GM19238 (cell line): ENCODE results near the gene YPEL1.
"Not testable (repeated sequence)": the region's sequence is repeated elsewhere in the genome, so short reads cannot be mapped to it uniquely, and the experiment has no call there.

Experiments
- DNase-seq: peaks from one replicate; pipeline ENCODE4 v3.0.0; 2011; ENCODE audit warnings: low spot score; ENCODE audit not compliant: insufficient read length

YPEL1 gene

GRCh38 chr22:21684492-21685163, 51.0 kb downstream of the YPEL1 start:
- DNase-seq = no peak

DNA sequence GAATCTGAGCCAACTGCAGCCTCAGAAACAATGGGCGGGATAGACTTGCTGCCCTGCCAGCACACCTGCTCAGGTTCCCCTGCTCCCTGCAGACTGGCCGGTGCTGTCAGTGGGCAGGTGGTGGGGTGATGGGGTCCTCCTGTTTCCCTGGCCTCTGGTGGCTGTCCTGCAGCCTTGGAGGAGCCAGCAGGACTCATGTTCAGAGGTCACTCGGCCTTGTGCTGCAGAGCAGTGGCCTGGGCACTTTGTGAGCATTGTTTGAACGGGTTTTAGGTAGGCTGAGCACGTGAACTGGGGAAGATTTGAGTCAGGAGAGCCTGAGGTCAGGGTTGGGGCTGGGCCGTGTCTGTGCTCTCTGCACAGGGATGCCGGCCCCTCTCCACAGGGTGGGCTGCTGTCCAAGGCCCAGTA, 52.2 kb downstream of the YPEL1 start:
- no peak for DNase-seq

GRCh38 chr22:21682385-21683175, 53.0 kb downstream of the YPEL1 start:
- no peak for DNase-seq

GRCh38 chr22:21681566-21682370, 53.8 kb downstream of the YPEL1 start:
- DNase-seq = no peak

DNA sequence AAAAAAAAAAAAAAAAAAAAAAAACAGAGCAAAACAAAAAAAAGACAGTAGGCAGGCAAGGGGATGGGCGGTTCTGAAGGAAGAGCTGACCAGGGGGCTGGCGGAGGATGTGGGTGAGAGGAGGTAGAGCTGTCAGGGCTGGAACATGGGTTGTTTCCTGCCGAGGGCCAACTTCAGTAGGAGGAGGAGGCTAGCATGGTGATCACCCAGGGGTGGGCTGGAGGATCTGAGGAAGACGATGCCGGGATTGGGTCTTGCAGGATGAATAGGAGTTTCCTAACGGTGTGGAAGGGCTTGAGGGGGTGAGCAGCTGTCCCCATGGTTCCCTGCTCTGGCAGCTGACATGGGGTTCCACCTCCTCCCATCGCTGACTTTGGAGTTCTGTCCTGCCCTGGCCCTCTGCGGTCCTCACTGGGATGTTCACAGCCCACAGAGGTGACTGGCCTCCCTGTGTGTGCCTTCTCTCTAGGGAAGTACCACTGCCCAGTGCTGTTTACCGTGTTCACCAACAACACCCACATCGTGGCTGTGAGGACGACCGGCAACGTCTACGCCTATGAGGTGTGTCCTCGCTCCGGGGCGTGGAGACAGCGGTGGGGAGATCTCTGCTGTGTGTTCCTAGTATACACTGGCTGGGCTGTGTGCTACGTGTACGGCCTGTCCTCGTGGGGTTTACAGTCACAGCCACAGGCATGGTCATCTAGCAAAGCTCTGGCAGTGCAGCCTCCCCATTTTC, 54.6 kb downstream of the YPEL1 start:
- no peak for DNase-seq

DNA sequence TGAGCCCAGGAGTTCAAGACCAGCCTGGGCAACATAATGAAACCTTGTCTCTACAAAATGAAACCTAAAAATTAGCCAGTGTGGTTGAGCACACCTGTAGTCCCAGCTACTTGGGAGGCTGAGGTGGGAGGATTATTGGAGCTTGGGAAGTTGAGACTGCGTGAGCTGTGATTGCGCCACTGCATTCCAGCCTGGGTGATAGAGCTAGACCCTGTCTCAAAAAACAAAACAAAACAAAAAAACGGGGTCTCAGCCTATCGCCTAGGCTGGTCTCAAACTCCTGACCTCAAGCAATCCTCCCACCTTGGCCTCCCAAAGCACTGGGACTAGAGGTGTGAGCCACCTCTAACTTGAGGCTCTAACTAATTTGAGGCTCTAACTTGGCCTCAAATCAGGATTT, 56.2 kb downstream of the YPEL1 start:
- DNase-seq = no peak

- not testable (repeated sequence) for DNase-seq
These were observed 56.8 kb downstream of the YPEL1 start for GRCh38 chr22:21678842-21679241.

DNA sequence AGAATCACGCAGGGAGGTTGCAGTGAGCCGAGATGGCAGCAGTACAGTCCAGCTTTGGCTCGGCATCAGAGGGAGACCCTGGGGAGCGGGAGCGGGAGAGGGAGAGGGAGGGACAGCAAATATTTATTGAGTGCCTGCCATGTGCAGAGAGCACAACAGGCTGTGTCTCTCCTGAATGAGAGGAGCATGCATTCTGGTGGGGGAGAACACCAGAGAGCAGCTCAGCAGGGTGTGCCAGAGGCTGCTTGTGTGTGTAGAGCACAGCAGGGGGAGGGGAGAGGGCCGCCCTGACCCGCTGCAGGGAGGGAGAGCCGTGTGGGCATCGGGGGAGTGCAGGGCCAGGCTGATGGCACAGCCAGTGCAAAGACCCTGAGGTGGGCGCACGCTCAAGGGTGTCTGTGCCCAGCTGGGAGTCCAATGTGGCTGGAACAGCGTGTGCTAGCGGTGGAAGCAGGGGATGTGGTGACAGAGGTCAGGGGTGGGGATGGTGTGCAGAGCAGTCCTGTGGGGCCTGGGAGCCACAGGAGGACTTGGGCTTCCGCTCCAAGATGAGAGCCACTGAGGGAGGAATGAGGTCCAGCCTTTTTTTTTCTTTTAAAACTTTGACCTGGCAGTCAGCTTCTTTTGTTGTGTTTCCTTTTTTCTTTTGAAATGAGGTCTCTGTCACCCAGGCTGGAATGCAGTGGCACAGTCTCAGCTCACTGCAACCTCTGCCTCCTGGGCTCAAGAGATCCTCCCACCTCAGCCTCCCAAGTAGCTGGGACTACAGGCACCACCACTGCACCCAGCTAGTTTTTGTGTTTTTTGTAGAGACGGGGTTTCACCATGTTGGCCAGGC, 57.8 kb downstream of the YPEL1 start:
- DNase-seq = no peak

- DNase-seq = no peak
These were observed 60.9 kb downstream of the YPEL1 start for GRCh38 chr22:21674638-21675245.

DNA sequence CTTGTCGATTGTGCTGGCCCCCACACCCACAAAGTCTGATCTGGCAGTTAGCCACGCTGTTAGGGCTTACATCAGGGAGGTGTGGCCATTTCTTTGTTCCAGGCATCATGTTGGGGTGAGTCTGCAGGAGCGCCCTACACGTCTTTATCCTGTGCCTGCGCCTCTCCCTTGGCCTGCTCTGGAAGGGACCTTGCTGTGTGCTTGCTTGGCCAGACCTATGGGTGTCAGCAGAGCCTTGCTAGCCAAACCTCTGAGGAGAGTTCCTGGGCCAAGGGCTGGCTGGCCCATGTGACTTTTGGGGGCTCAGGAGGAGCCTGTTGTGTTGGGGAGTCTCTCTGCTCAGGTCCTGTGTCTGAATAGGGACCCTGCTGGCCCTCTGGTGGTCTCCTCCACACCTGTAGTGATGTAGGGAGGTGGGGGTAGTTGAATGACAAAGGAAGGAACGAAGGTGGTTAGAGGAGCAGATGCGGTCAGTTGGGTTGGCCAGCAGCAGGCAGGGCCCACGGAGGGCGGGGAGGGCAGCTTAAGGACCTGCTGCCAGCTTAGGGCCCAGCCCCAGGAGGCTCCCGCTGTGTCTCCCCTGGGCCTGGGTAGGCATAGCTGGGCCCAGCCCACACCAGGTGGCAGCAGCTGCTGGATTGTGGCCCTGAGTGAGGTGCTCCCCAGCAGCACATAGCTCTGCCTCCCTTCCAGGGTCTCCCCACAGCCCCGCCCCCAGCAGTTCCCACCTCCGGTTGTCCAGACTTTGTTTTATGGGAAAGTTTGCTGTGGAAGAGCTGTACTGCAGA, 61.9 kb downstream of the YPEL1 start:
- no peak for DNase-seq

DNA sequence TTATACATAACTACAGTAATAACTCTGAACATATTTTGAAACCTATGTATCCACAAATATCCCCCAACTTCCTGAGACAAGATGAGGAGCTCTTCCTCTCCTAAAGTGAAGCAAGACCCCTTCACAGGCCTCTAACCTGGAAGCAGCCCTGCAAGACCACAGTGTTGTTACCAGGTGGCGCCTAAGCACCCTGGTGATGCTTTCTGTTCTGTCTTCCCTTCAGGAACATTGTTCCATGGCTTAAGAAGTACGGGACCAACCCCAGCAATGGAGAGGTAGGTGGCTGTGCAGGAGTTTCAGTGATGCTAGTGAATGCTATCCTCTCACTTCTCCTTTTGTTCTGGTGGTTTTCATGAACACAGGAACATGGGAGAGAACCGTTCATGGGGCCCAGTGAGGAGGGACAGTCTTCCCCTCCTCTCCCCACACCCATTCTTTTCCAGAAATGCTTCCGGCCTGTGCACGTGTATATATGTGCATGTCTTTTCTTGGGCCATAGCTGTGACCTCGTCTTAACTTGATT, 63.4 kb downstream of the YPEL1 start:
- no peak for DNase-seq

- DNase-seq = no peak
These were observed 66.6 kb downstream of the YPEL1 start for GRCh38 chr22:21669026-21669425.

DNA sequence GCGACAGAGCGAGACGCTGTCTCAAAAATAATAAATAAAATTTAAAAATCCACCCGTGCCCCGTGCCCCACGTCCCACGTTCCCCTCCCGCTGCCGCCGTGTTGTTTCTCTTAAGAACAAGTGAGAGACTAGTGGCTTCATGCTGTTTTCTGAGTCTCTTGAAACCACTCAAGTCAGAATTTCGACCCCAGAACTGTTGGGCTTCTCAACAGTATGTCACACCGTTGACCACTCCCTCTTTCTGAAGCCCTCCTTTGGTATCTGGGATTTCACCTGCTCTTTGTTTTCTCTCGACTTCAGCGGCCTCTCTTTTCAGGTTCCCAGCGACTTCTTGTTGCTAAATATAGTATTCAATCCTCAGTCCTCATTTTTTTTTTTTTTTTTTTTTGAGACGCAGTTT, 68.8 kb downstream of the YPEL1 start:
- DNase-seq = no peak

GRCh38 chr22:21665047-21665851, 70.3 kb downstream of the YPEL1 start:
- DNase-seq = no peak

DNA sequence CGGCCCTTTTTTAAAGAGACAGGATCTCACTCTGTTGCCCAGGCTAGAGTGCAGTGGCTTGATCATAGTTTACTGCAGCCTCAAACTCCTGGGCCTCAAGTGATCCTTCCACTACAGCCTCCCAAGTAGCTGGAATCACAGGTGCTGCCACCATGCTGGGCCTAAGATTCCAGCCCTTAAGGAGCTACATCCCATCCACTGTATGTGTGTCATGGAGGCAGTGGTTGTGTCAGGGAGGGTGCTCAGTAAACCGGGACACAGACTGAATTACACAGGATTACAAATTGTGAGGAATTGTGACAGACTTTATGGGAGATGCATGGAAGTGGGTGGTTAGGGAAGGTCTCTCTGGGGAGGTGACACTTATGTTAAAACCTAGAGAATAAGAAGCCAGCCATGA, 71.9 kb downstream of the YPEL1 start:
- DNase-seq = no peak

DNA sequence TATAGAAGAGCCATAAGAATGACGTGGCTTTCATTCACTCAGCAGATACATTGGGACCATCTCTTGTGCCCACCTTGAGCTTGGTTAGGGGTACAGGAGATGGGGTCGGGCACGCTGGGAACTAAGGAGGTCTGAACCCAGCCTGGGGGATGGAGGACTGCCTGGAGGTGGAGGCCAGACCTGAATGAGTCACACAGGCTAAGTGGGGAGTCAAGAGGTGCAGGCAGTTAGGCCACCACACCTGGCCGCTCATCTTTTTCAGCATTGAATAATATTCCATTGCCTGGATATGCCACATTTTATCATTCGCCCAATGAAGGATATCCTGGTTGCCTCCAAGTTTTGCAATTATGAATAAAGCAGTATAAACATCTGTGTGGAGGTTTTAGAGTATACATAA, 73.6 kb downstream of the YPEL1 start:
- no peak for DNase-seq

- no peak for DNase-seq
These were observed 74.7 kb downstream of the YPEL1 start for GRCh38 chr22:21660904-21661303.

DNA sequence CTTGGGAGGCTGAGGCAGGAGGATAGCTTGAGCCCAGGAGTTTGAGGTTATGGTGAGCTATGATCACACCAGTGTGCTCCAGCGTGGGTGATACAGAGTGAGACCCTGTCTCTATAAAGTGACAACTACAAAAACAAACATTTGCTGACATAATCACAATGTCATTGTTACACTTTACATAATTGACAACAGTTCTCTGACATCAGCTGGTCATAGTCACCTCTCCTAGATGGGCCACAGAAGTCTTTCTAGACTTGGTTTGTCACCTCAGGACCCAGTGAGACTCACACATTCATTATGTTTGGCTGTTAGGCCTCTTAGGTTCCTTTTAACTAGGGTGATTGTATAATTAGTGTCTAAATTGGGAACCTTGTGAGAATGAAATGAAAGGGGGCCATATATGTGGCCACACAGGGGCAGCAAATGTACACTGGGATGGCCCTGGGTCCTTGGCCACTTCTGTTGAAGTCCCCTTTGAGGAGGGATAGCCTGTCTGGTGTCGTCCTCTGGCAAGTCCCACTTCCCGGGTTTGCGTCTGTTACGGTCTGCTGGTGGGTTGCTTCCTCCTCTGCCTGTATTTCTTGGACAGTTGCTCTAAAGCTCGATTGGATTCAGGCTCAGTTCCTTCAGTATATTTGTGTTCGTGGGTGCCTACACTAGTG, 75.6 kb downstream of the YPEL1 start:
- no peak for DNase-seq
